SH-SY5Y (cell line): ENCODE results near the gene GREB1L.

Experiments used
- GATA2 ChIP-seq: IDR thresholded peaks from 2 replicates; pipeline ENCODE4 v1.6.1; 2011; ENCODE audit warnings: mild to moderate bottlenecking, low read depth, low read length
- GATA3 ChIP-seq: IDR thresholded peaks from 2 replicates; pipeline ENCODE4 v1.6.1; 2011; ENCODE audit warnings: low read depth, mild to moderate bottlenecking, low read length, moderate library complexity

The GREB1L gene

GRCh38 chr18:21486905-21487437, 244.9 kb downstream of the GREB1L start:
- TF ChIP-seq GATA2: no peak
- no peak for TF ChIP-seq GATA3

GRCh38 chr18:21489119-21489750, 247.2 kb downstream of the GREB1L start:
- no peak for TF ChIP-seq GATA2
- no peak for TF ChIP-seq GATA3

GRCh38 chr18:21489919-21490495, 248.0 kb downstream of the GREB1L start:
- TF ChIP-seq GATA3 (no peak), GATA2 (no peak)

- no peak for TF ChIP-seq GATA3
- no peak for TF ChIP-seq GATA2
These were observed 248.7 kb downstream of the GREB1L start for GRCh38 chr18:21490748-21491147.

- TF ChIP-seq GATA3 (no peak), GATA2 (no peak)
These were observed 254.3 kb downstream of the GREB1L start for GRCh38 chr18:21496277-21496835.

- TF ChIP-seq GATA2 (no peak), GATA3 (no peak)
These were observed 258.0 kb downstream of the GREB1L start for GRCh38 chr18:21499997-21500396.

GRCh38 chr18:21502661-21503060, 260.6 kb downstream of the GREB1L start:
- no peak for TF ChIP-seq GATA2
- no peak for TF ChIP-seq GATA3

- TF ChIP-seq GATA3 (no peak), GATA2 (no peak)
These were observed 266.1 kb downstream of the GREB1L start for GRCh38 chr18:21507913-21508701.

- no peak for TF ChIP-seq GATA3
- TF ChIP-seq GATA2: no peak
These were observed 267.0 kb downstream of the GREB1L start for GRCh38 chr18:21509062-21509461.

GRCh38 chr18:21513292-21513691, 271.3 kb downstream of the GREB1L start:
- TF ChIP-seq GATA3 (no peak), GATA2 (no peak)

GRCh38 chr18:21513741-21514140, 271.7 kb downstream of the GREB1L start:
- TF ChIP-seq GATA3: no peak
- TF ChIP-seq GATA2: no peak

- TF ChIP-seq GATA3 (no peak), GATA2 (no peak)
These were observed 280.5 kb downstream of the GREB1L start for GRCh38 chr18:21522530-21522929.

GRCh38 chr18:21525916-21526315, 283.9 kb downstream of the GREB1L start:
- TF ChIP-seq GATA2 (no peak), GATA3 (no peak)

GRCh38 chr18:21526463-21526862, 284.4 kb downstream of the GREB1L start:
- TF ChIP-seq GATA2 (no peak), GATA3 (no peak)

GRCh38 chr18:21534327-21534726, 292.3 kb downstream of the GREB1L start:
- no peak for TF ChIP-seq GATA2
- no peak for TF ChIP-seq GATA3
